Middle frontal gyrus (tissue), 1 donor: ENCODE measurements around the gene HAPLN2.
"Not testable (repeated sequence)": the region's sequence is repeated elsewhere in the genome, so short reads cannot be mapped to it uniquely, and the experiment has no call there.

ENCODE experiments used
- DNase-seq: peaks from one replicate; pipeline ENCODE4 v3.0.0-alpha.2; 2015; ENCODE audit warnings: low spot score; ENCODE audit errors: extremely low spot score

HAPLN2 gene

GRCh38 chr1:156591432-156592157, 27.6 kb upstream of the HAPLN2 start, which contains the start of gene NAXE:
Gene NAXE (plus strand): TSS chr1:156591776. CDS start chr1:156591805, 29 bp downstream.
- DNase-seq, result peak; percentile 84

GRCh38 chr1:156592158-156592909, 26.9 kb upstream of the HAPLN2 start:
- no peak for DNase-seq

DNA sequence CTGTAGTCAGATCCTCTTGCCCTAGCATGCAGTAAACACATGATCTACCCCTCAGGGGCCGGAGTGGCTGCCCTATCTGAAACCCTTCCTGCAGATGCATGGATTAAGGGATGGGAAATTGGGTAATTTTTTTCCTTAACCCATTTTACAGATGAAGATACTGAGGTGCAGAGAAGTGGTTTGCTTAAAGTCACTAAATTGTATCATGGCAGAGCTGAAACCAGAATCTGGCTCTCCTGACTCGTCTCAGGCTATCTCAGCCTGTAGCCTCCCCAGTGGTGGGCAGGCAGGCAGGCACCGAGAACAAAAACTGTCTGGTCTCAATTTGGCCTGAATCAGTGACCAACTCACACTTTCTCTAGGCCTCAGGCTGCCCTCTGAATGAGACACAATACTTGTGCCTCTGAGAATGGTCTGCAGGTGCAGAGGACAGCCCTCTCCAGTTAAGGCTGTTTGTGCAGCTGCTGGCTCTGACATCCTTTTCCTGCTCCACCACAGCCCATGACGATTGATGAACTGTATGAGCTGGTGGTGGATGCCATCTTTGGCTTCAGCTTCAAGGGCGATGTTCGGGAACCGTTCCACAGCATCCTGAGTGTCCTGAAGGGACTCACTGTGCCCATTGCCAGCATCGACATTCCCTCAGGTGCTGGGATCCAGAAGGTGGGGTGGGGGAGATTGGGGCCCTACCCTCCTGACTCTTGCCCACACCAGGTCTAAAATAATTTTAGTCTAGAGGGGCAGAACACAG, 26.1 kb upstream of the HAPLN2 start:
- DNase-seq, result no peak

DNA sequence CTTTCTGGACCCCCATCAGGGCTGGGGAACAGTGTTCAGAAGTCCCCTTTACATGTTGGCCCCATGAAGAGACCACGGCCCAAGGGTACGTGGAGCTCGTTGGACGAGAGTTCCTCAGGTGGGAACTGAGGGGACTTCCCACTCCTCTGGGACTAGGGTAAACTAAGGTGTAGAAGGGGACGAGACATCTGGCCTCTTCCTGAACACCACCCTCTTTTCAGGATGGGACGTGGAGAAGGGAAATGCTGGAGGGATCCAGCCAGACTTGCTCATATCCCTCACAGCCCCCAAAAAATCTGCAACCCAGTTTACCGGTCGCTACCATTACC, 25.6 kb upstream of the HAPLN2 start:
- DNase-seq, result no peak

DNA sequence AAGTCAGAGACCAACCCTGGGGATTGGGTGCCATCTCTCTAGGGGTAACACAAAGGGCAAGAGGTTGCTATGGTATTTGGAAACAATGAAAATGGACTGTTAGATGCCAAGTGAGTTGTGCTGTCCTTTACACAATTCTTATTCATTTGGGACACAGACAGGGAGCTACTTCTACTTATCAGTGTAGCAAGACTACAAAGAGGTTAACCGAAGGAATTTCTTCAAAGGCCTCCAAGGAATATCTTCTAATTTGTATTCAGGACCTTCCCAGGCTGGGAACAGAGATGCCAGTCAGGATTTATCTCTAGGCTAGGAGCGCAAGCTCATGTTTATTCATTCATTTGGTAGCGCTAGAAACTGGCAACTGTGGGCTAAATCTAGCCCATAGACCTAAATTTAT, 25.0 kb upstream of the HAPLN2 start:
- no peak for DNase-seq

DNA sequence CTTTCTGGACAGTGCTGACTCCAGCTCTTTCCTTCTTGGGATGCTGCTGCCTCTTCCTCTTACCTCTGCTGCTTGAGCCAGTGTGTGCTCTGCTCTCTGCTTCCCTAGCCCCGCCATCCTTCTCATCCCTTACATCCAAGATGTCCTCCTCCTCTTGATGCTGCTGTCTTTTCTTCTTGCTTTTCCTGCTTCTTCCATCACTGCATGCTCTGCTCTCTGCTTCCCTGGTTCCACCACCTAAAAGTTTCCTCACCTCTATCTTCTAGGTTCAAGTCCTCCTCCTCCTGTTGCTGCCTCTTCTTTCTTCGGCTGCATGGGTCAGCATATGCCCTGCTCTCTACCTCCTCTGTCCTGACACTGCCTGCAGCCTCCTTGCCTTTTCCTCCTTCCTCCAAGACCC, 24.2 kb upstream of the HAPLN2 start:
- DNase-seq, result no peak

GRCh38 chr1:156596426-156596825, 22.8 kb upstream of the HAPLN2 start:
- no peak for DNase-seq

GRCh38 chr1:156598125-156598524, 21.1 kb upstream of the HAPLN2 start:
- DNase-seq, result no peak

- DNase-seq, result no peak
Measured at GRCh38 chr1:156598731-156599432, 20.3 kb upstream of the HAPLN2 start.

GRCh38 chr1:156599811-156600210, 19.4 kb upstream of the HAPLN2 start:
- DNase-seq, result no peak

DNA sequence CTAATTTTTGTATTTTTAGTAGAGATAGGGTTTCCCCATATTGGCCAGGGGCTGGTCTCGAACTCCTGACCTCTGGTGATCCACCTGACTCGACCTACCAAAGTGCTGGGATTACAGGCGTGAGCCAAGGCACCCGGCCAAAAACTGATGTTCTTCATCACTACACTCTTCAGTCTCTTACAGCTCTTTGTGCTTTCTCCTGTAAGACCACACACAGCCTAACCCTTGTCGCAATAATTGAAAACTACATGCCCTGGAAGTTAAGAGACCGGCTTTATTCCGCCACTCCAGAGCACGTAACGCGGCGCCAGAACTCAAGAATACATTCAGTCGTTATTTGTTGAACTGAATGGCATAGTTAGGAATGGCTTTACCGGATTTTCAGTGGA, 18.5 kb upstream of the HAPLN2 start:
- DNase-seq, result no peak

- DNase-seq, result peak; percentile 88
Measured at GRCh38 chr1:156601122-156601830, 17.9 kb upstream of the HAPLN2 start, which contains the start of gene GPATCH4. Gene GPATCH4 (minus strand): TSS chr1:156601479.

- no peak for DNase-seq
Measured at GRCh38 chr1:156601892-156602291, 17.3 kb upstream of the HAPLN2 start.

DNA sequence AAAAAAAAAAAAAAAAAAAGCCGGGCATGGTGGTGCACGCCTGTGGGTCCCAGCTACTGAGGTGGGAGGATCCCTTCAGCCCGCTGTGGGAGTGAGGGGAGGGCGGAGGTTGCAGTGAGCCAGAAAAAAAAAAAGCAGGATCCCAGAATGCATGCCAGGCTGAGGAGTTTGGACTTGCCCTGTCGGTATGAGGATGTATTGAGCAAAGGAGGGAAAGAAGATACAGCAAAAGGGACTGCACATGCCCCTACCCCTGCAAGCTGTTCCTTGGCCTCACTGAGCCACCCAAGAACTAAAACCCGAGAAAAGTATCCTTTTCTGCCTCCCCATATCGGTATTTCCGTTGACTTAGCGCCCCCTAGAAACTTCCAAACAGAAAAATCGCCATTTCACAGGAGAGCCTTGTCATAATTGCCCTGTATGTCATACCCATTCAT, 16.6 kb upstream of the HAPLN2 start:
- no peak for DNase-seq

- not testable (repeated sequence) for DNase-seq
Measured at GRCh38 chr1:156607344-156607743, 11.9 kb upstream of the HAPLN2 start.

GRCh38 chr1:156608036-156608674, 11.1 kb upstream of the HAPLN2 start:
- peak; percentile 70 for DNase-seq

- DNase-seq, result no peak
Measured at GRCh38 chr1:156608981-156609380, 10.2 kb upstream of the HAPLN2 start.

DNA sequence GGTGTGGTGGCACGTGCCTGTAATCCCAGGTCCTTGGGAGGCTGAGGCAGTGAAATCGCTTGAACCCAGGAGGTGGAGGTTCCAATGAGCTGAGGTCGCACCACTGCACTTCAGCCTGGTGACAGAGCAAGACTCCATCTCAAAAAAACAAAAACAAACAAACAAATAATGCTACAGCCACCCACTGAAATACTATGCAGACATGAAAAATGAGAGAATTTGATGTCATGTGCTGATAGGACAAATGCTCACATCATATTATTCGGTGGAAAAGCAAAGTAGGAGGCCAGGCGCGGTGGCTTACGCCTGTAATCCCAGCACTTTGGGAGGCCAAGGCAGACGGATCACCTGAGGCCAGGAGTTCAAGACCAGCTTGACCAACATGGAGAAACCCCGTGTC, 9.1 kb upstream of the HAPLN2 start:
- DNase-seq, result not testable (repeated sequence)

DNA sequence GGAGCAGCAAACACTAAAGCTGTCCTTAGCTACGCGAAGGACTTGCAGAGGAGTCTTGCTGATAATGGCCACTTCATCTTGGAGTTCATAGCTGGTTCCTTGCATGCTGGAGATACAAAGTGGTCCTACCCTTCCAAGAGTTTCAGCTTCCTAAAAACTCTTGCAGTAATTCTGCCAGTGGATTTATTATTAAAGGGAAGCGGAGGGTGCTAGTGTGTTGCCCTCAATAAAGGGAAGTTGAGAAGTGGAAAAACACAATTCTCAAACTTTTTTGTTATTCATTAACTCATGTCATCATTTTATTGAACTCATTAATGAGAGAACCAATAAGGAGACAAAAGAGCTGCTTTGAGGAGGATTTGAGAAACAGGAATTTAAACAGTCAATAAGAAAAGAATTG, 6.5 kb upstream of the HAPLN2 start:
- DNase-seq, result no peak

- DNase-seq, result no peak
Measured at GRCh38 chr1:156615946-156616345, 3.3 kb upstream of the HAPLN2 start.
